Vagina (tissue), 2 donors: ENCODE measurements around the gene LGR6.

Experiments used
- POLR2A ChIP-seq, 2 donors: fragments of 450-650 bp; IDR thresholded peaks; one replicate each; pipeline ENCODE4 v1.6.1; 2017; ENCODE audit warnings: antibody characterized with exemption in 2 of 2, mild to moderate bottlenecking in 2 of 2, moderate library complexity in 2 of 2
- POLR2AphosphoS5 ChIP-seq, 2 donors: sonication (generic); formaldehyde crosslinking; IDR thresholded peaks; one replicate each; pipeline ENCODE4 v1.9.0; 2017; ENCODE audit warnings: antibody characterized with exemption in 2 of 2, mild to moderate bottlenecking in 2 of 2, low read depth in 1 of 2; ENCODE audit not compliant: insufficient read depth in 1 of 2
- TF ChIP-seq, protein P1 (sequence below), 3 experiments: fragments of 450-650 bp in 2 of 3; fragments of 200-600 bp in 1 of 3; sonication (generic) in 1 of 3; IDR thresholded peaks; one replicate each; pipeline ENCODE4 v1.5.1; 2017 to 2019; ENCODE audit warnings: antibody characterized with exemption in 3 of 3, mild to moderate bottlenecking in 2 of 3, moderate library complexity in 2 of 3

DNA sequence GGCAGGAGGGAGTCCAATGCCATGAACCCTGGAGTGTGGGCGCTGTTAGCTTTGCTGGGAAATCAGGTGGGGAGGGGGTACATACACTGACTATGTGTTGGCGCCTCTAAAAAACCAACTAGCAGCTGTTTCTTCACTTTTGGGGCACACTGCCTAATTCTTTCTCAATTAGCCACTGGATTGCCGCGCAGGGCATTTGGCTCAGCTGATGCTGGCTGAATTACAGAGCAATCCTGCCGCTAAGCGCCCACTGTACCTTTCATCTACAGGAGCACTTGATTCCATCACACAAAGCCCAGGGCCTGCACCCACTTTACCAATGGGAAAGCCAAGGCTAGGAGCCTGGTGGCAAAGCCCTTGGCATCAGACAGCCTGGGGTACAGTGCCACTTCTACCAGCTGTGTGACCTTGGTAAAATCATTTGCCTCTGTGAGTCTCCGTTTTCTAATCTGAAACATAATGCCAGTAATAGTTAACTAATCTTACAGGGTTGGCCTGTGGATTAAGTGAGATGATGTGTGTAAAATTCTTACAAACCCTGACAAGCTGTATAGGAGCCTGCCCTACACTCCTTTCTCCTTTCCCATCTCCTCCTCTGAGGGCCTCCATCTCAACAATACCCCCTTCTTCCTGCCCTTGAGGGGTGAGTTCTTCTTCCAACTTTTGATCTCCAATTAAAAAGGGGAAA lies 89.1 kb downstream of the LGR6 start:
- TF ChIP-seq, protein P1, sequence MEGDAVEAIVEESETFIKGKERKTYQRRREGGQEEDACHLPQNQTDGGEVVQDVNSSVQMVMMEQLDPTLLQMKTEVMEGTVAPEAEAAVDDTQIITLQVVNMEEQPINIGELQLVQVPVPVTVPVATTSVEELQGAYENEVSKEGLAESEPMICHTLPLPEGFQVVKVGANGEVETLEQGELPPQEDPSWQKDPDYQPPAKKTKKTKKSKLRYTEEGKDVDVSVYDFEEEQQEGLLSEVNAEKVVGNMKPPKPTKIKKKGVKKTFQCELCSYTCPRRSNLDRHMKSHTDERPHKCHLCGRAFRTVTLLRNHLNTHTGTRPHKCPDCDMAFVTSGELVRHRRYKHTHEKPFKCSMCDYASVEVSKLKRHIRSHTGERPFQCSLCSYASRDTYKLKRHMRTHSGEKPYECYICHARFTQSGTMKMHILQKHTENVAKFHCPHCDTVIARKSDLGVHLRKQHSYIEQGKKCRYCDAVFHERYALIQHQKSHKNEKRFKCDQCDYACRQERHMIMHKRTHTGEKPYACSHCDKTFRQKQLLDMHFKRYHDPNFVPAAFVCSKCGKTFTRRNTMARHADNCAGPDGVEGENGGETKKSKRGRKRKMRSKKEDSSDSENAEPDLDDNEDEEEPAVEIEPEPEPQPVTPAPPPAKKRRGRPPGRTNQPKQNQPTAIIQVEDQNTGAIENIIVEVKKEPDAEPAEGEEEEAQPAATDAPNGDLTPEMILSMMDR (IDR thresholded peaks at IDR 0.05) = no peak
- no peak for TF ChIP-seq POLR2A (IDR thresholded peaks at IDR 0.05)
- no peak for TF ChIP-seq POLR2AphosphoS5 (IDR thresholded peaks at IDR 0.05; ENCODE audit: insufficient read depth in 1 of 2, low read depth in 1 of 2)
